Activated CD4-positive, alpha-beta T cell treated with anti-CD3 and anti-CD28 coated beads, Interleukin-2, amount 50 U/mL, for 48 hours (primary cell): ENCODE data around the gene FHIT.

Source experiments
- DNase-seq, 2 experiments: peaks; one replicate each; pipeline ENCODE4 v3.0.0-alpha.2; 2020

Gene FHIT

DNA sequence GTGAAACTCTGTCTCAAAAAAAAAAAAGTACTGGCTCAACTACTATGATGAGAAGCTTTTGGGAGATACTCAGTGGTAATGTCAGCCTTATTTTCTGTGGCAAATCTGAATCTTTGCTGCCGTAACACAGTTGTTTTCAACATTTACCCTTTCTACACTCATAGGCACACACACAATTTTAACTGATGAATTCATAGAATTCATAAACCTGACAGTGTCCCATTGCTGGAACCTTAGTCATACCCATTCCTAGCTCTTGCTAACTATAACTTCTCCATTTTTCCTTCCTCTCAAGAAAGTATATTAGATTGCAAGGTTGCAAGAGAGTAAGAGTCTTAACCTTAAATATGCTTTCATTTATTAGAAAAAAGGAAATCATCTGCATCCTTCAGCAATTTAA lies 496.6 kb downstream of the FHIT start:
- no peak for DNase-seq

DNA sequence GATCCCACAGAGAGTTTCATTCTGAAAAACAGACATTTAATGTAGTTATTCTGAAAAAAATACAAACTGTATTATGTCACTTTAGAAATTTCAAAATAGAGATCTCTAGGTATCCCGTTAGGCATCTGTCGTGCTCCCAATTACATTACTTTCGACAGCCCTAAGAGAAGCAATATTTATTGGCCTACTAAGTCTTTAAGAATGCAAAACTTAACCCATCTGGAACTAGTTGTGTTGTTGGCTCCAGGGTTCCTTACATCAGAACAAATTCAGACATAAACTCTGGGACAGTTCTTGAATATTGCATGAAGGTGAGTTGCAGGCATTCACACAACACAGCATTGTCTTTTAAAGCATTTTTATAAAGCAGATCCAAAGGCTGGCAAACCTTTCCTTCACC lies 498.4 kb downstream of the FHIT start:
- DNase-seq: no peak

DNA sequence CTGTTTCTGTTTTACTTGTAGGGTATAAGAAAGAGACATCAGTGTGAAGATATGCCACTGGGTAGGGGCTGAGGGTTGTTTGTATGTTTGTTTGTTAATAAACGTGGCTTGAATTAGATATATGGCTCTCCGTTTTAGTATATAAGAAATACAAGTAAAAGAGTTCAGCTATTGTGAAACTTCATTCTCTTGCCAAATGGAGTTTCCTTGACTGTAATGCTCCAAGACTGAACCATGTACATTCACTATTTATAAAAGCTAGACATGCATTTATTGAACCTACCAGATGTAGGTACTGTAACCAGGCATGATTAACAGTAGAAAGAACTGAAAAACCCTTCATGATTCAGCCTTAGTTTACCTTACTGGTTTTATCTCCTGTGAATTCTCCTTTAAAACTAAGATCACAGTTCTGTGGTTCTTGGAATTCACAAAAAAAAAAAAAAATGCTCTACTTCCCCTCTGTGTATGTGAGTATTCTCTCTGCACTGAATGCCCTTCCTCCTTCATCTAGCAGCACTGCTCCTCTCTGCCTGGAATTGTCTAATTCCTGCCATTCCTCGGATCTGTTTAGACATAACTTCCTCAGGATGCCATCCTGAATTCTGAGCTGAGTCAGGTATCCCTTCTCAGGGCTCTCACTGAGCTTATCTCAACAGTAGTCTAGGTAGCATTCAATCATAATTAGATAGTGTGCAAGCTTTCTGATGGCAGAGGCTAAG lies 504.4 kb downstream of the FHIT start:
- DNase-seq: no peak

DNA sequence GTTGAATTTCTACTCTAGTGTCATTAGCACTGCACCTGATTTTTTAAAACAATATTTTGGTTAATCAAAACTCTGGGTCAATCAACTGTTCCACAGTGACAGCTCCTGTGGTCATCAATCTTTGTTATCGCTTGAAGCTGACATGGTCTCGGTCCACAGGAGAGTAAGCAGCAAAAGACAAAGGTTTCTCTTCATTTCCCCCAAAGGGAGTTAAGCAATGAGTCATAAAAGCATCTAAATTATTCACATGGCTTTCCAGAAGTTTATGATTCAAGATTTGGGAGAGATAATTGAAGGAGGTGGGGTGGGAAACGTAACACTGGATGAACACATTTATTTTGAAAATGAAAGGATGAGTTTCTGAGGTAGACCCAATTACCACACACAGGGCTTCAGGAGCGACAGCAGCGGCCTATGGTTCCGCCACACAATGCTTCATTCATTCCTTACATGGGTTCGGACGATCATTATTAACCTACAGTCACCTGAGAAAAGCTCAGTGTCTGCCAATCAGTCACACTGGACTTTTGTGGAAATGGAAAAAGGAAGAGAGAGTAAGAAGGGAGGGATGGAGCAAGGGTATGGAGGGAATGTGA lies 505.1 kb downstream of the FHIT start:
- no peak for DNase-seq

DNA sequence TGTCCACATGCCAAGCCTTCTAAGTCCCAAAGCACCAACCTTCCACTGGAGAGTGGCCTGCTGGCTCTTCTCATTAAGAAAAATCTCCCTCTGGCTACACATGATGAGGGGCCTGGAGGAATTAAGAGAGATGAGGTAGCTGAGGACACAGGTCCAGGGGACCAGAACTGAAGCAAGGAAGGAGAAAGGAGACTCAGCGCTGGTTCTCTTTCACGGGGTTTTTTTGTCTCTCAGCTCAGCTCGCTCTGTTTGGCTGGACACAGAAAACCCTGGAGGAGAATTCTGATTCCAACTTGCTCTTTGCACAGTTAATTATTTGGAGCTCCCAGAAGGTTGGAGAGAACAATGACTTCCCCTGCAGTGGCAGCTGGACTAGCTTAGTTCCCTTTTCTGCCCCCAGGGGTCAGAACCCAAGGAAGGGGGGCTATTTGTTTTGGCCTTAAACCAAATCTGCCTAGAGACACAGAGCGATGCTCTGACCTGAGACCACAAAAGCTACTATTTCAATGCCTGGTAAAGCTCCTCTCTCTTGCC lies 507.6 kb downstream of the FHIT start:
- DNase-seq: no peak

DNA sequence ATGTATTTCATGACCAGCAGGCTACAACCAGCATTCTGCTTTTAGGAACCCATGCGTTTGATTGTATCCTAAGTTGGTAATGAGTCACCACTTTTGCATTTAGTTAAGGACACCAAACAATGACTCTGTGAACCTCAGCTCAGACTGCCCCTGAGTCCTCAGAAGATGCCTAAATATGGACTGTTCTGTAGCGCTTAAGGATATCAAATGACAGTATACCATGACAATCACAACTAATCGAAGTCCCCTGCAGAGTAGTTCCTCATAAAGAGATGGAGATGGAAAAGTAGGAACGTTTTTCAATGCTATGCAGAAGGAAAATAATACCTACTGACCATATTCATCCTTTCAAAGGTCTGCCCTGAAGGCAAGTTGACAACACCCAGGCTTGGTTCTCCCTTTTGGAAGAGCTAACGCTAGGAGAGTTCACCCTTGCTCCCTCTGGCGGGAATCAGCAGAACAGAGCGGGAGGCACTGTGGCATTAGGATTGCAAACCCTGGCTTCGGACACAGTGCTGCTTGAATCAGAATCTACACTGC lies 508.6 kb downstream of the FHIT start:
- DNase-seq: no peak

DNA sequence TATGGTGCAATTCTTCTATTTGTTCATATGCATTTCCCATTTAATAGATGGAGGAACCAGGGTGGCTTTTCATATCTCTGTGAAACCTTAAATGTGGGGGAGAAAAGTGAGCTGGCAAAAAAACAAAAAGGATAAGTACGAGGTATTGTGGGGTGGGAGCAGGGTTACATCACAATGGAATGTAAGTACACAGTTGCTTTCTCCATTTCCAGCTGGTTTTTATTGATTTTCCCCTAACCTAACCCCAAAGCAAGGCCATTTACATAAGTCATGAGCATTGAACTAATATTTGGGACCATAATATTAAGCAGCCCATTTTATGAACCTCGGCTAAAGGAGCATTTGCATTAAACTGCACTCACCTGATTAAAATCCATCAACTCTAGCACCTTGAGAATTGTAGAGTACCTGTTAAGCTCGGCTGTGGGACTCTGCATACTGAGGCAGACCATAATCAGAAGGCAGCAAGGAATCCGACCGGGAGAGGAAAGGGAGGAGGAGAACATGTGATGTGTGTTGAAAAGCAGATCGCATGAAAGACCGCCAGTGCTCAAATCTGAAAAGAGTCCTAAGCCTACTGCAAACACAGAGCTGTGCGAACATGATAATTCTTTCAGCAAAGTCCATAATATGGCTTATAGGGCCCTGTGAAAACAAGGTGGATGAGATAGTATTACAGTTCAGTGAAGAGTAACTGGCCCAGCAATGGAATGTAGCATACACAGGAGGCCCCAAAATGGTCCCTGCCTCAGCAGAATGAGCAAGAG lies 513.4 kb downstream of the FHIT start:
- DNase-seq: no peak

DNA sequence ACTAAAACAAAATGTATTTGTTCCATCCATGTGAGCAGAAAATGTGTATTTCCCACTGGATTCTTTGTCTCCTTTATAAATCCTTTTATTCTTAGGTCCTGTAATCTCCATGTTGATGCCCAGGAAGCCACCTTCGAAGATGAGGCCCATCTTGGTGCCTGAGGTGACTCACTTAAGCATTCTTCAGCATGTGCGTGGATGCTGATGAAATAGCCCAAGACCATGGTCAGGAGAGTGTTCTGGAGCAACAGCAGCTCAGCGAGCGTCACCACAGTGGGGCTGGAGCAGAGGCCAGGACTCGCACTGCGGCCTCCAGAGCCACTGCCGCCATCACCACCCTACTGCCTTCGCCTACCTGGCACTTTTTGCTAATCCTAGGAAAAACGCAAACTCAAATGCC lies 520.9 kb downstream of the FHIT start:
- DNase-seq: no peak

DNA sequence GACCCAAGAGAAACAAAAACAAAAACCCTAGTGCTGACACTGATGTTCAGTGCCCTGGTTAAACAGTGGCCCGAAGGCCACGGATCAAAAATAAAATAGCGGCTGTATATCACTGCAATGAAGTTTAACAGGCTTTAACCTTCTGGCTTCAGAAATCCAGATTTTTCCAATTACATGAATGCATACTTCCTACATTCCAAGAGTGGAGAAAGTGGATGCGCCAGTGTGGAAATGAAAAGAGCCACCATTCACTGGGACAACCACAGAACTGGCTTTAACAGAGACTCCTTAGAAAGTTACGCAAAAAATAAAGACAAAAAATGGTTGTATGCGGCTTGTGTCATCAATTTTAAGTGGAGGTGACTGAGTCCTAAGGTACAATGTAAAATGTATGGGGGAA lies 522.2 kb downstream of the FHIT start:
- DNase-seq: no peak

DNA sequence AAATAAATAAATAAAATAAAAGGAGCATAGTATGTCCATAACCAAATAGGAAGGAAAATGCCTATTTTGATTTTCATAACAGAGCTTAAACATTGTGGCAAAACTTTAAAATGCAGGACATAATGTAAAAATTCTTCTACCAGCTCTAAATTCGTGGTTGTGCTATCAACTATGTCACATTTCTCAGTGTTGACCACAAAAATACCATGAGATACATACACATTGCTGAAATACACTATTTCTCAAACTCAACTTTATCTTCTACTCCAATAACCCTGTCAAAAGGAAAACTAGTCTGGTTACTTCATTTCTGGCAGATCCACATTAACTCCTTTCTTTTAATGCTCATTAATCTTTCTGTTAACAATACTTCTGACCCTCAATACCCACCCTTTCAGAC lies 523.2 kb downstream of the FHIT start:
- no peak for DNase-seq

DNA sequence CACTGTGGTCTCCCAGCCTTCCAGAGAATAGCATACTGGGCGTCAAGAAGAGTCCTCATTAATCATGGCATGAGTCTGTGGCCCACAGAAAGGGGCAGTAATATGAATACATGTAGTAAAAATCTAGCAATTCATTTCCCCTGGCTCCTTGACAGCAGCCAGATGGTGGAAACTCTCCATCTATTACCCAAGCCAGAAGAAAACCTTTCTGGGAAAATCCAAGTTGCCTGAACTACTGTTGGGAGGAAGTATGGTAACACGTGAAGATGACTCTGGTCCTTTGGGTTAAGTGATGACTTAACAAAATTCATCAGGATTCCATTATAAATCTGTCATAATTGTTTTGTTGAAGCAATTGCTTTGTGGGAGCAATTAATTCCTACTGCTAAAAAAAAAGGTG lies 530.5 kb downstream of the FHIT start:
- DNase-seq: no peak

DNA sequence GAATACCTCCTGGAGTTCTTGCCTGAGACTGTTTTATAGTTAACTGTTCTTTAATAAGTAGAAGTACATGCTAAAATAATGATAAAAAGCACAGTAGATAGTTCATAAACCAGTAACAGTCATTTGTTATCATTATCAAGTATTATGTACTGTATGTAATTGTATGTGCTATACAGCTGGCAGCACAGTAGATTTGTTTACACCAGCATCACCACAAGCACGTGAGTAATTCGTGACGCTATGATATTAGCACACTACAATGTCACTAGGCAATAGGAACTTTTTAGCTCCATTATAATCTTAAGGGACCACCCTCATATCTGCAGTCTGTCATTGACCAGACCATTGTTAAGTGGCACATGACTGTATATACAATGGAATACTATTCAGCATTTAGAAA lies 534.7 kb downstream of the FHIT start:
- no peak for DNase-seq

DNA sequence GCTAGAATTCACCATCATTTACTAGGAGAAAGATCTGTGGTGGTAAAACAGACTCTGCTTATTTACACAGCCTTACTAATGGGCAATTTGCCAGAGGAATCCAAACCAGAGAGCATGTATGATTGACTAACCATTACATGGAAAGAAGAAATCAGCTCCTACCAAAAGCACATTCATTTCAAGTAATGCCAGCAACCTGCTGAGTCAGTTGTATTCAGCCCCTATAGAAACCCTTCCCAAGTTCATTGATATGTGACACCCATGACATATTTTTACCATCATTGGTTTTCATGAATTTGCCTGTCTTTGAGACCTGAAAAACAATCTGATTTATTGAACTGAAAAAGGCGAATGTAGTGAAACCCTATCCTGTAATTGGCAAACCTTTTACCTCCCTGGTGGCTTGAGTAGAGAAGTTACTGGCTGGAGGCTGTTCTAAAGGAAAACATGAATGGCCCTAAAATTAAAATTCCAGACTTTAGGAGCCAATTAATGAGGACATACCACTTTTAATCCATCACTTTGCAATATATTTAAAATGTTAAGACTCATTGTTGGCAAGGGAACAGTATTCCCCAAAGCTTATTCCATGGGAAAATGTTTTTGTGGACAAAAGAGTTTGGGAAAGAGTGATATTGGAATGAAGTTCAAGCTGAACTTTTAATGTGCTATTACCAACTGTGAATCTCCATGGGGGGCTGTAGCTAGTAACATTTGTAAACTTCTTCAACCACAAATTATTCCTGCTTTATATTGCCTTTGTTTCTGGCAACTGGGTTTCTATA lies 542.9 kb downstream of the FHIT start:
- no peak for DNase-seq

DNA sequence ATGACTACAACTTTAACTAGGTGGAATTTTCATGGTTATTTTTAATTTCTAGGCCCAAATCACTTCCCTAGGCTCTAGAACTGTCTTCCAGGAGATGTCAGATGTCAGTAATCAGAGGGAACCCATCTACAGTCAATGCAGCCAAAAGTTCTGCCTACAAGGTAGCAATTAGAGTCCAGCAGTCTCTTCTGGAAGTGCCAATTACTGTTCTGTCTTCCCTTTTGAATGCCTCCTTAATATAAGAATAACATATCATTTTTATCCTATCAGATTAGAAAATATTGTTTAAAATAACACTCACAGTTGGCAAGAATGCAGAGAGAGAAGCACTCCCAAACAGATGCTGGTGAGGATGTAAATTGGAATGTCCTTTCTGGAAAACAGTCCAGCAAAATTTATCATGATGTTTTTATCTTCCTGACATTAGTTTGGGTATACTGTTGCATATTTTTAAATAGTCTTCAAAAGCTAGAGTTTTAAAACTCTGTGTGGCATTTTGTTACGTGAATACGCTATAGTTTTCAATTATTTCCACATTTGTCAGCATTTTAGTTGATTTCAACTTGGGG lies 543.7 kb downstream of the FHIT start:
- DNase-seq: no peak

DNA sequence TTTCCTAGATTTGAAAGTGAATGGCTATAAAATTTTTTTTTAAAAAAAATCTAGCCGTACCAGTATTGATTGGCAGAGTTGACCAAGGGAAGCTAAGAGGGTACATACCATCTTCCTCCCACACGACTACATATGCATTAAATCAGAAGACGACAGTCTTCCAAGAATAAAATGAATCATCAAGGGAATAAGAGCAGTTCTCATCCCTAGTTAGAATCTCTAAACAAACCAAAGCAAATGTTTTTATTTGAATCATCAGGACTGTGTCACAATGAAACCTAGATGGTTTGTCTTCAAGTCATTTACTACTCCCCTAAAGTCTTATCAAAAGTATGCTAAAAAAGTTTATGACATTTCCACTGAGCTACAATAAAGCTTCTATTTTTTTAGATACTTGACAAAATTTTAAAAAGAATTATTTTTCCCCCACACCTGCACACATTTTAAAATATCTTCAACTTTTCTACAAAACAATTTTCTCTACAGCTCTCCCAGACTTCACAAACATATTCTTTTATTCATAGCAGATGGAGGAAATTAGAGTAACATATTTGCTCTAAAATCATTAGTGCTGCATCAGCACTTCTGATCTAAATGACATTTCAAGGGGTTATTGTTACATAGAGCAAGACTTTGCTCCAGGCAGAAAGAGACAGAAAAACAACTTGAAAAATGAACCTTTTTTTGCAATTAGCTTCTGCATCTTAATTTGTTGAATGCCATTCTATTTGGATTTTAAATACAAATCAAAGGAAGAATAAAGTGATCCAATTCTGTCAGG lies 547.1 kb downstream of the FHIT start:
- DNase-seq: no peak

DNA sequence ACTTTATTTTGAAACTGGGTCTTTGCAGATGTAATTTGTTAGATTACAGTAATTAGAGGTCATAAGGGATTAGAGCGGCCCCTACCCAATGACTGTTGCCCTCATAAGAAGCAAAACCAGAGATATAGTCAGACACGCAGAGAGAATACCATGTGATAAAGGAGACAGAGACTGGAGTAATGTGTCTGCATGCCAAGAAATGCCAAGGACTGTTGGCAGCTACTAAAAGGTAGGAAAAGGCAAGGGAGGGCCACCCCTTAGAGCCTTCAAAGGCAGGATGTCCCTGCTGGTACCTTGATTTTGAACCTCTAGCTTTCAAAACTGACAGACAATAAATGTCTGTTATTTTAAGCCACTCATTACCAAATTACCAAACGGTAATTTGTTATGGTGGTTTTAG lies 548.2 kb downstream of the FHIT start:
- DNase-seq: no peak

DNA sequence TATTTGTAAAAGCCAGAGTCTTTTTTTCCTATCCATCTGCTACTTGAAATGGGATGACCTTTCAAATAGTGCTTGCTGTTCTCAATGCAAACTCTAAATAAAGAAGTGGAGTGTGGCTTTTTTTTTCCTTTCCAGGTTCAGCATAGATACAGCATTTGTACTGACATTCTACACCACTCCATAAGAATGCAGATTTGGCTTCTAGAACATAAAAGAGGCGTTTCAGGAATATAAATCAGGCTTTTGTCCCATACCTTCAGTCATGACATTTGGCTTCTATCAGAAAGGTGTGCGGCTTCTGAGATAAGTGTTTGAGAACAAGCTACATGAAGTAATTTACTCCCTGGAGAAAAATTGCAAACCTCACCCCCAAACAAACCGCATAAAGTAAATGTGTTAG lies 553.1 kb downstream of the FHIT start:
- no peak for DNase-seq

DNA sequence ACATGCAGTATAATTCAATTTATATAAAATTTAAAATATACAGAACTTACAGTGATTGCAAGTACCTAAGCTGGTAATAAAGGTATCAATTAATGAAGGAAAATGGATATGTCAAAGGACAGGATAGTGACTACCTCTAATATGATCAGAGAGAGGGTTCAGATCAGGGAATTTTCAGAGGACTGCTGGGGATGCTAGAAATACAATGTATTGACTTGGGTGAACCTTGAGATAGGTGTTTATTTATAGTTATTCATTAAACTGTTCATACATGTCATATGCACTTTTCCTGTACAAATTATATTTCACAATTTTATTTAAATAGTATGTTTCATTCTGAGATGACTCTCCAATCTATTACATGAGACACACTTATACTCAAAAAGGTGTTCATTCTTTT lies 554.1 kb downstream of the FHIT start:
- no peak for DNase-seq

DNA sequence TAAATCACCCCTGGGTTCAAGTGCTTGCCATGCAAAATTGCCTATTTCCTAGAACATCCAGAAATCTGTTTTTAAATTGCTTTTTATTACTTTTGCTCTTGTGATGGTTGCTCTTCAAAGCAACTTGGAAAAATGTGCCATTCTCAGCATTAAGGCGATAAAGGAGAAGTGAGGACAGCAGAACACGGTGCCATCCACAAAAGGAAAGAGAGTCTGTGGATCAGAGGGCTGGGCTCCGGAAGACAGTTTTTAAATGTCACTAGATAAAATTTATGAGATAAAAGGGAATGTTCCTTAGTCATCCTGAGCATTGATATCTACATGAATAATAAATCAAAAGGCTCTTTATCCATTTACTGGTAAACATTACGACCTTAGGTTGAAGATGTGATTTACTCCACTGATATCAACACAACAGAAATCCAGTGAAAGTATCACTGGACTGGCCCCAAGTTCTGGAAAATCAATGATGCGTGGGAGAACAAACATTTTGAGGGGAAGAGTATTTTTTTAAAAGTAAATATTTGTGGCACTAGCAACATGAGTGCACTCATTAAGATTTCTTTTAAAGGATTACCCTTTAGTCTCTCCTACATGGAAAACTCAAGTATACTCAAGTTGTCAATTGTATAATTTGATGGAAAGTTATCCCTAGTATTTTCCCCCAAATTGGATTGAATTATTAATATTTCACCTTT lies 554.7 kb downstream of the FHIT start:
- no peak for DNase-seq

DNA sequence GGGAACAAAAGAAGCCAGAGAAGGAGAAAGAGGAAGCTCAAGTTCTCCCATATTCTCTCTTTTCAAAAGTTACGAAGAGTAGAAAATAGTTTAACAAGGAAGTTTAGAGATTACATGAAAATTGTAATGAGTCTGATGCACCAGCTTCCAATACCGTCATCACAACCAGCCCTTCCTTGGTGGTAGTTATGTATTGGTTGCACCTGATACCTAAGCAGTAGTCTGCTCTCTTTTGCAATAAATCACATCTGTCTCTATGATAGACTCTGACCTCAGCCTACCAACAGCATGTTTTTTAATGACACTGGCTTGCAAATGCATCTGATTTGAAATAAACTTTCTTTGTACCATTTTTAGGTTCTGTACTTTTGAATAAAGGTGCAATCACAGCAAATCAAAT lies 575.8 kb downstream of the FHIT start:
- no peak for DNase-seq

DNA sequence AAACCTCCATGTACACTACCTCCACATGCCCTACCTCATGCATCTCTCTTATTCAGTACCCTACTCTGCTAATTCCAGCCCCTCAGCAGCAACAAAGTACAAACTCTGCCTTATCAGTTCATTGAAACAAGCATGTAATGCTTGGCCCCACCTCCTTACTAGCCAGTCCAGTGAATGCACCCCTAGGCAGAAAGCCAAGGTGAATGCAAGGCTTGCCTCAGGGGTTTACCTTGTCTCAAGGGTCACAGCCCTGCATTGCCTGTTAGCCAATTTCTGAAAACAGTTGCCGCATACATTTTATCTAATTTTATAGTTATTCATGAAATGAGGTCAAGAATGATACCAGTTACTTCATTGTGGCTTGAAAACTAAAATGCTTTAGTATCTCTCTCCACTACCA lies 576.4 kb downstream of the FHIT start:
- no peak for DNase-seq
